Neural progenitor cell (in vitro differentiated cells): ENCODE data around the gene CYP26C1.

Experiments used
- EZH2 ChIP-seq: fragments of 200-600 bp; sonication (generic); IDR thresholded peaks from 2 replicates; pipeline ENCODE4 v1.6.1; 2017; ENCODE audit warnings: antibody characterized with exemption, mild to moderate bottlenecking, moderate library complexity
- EZH2phosphoT487 ChIP-seq: fragments of 200-600 bp; sonication (generic); IDR thresholded peaks from 2 replicates; pipeline ENCODE4 v1.6.1; 2017; ENCODE audit warnings: antibody characterized with exemption
- TF ChIP-seq, protein P1 (sequence below): fragments of 200-600 bp; sonication (generic); IDR thresholded peaks from 2 replicates; pipeline ENCODE4 v1.5.1; 2017; ENCODE audit warnings: antibody characterized with exemption, mild to moderate bottlenecking

DNA sequence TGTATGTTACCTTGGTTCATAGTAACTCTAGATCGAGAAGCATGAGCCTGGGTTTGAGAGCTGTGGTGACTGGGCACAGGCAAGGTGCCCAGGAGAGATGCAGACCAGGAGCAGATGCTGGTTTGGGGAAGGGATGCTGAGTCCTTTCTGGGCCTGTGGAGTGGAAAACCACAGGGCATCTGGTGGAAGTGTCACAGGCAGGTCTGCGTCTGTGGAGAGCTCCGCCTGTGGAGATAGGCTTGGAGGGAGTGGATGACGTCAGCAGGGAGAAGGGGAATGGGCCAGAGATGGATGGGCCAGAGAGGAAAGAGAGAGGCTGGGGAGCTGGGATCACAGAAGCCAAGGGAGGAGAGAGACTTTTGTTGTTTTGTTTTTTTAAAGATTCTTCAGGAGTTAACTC lies 27.9 kb downstream of the CYP26C1 start:
- TF ChIP-seq, protein P1, sequence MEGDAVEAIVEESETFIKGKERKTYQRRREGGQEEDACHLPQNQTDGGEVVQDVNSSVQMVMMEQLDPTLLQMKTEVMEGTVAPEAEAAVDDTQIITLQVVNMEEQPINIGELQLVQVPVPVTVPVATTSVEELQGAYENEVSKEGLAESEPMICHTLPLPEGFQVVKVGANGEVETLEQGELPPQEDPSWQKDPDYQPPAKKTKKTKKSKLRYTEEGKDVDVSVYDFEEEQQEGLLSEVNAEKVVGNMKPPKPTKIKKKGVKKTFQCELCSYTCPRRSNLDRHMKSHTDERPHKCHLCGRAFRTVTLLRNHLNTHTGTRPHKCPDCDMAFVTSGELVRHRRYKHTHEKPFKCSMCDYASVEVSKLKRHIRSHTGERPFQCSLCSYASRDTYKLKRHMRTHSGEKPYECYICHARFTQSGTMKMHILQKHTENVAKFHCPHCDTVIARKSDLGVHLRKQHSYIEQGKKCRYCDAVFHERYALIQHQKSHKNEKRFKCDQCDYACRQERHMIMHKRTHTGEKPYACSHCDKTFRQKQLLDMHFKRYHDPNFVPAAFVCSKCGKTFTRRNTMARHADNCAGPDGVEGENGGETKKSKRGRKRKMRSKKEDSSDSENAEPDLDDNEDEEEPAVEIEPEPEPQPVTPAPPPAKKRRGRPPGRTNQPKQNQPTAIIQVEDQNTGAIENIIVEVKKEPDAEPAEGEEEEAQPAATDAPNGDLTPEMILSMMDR = no peak
- no peak for TF ChIP-seq EZH2
- TF ChIP-seq EZH2phosphoT487 = no peak
